ENCODE data around the gene PDGFD. TPM values are rescaled to one million over a fixed set of nuclear protein-coding genes. Genes with fewer than 3 reads are reported as not detected.

Gene PDGFD
- total RNA-seq, 2 donors from 2014 or later: 0.10 TPM; not detected in 1

- no peaks in the 10 kb centered on the region for H3K9me3 ChIP-seq (ENCODE audit: control insufficient read depth, low read length, poor library complexity, severe bottlenecking)
- no peaks in the 10 kb centered on the region for H3K4me1 Mint-ChIP-seq
- DNase-seq: no peak
- H3K27ac Mint-ChIP-seq: no peak overlapping the region
- no peak overlapping the region for H3K4me3 Mint-ChIP-seq
- ATAC-seq: no peak
- no peaks in the 10 kb centered on the region for H3K27me3 Mint-ChIP-seq
- peaks cover 2% of the 10 kb centered on the region for H3K36me3 Mint-ChIP-seq (ENCODE audit: low read depth)
Observed at GRCh38 chr11:104098555-104098954, 65.4 kb downstream of the PDGFD start.

GRCh38 chr11:104098132-104098531, 65.8 kb downstream of the PDGFD start:
- ATAC-seq: no peak
- peaks cover 2% of the 10 kb centered on the region for H3K36me3 Mint-ChIP-seq (ENCODE audit: low read depth)
- H3K9me3 ChIP-seq (ENCODE audit: control insufficient read depth, low read length, poor library complexity, severe bottlenecking): no peaks in the 10 kb centered on the region
- H3K27me3 Mint-ChIP-seq: no peaks in the 10 kb centered on the region
- no peak overlapping the region for H3K4me3 Mint-ChIP-seq
- H3K4me1 Mint-ChIP-seq: no peaks in the 10 kb centered on the region
- H3K27ac Mint-ChIP-seq: no peak overlapping the region
- DNase-seq: no peak

- DNase-seq (no peak), ATAC-seq (no peak)
- Mint-ChIP-seq H3K36me3 (ENCODE audit: low read depth) (peaks cover 2% of the 10 kb centered on the region), H3K4me3 (no peak overlapping the region), H3K4me1 (no peaks in the 10 kb centered on the region), H3K27ac (no peak overlapping the region), H3K27me3 (no peaks in the 10 kb centered on the region)
- no peaks in the 10 kb centered on the region for H3K9me3 ChIP-seq (ENCODE audit: control insufficient read depth, low read length, poor library complexity, severe bottlenecking)
Observed at GRCh38 chr11:104096900-104097299, 67.0 kb downstream of the PDGFD start.

- Mint-ChIP-seq H3K4me1 (no peaks in the 10 kb centered on the region), H3K27me3 (no peaks in the 10 kb centered on the region), H3K27ac (no peak overlapping the region), H3K36me3 (ENCODE audit: low read depth) (peaks cover 2% of the 10 kb centered on the region), H3K4me3 (no peak overlapping the region)
- no peaks in the 10 kb centered on the region for H3K9me3 ChIP-seq (ENCODE audit: control insufficient read depth, low read length, poor library complexity, severe bottlenecking)
- ATAC-seq (no peak), DNase-seq (no peak)
Observed at GRCh38 chr11:104095791-104096190, 68.2 kb downstream of the PDGFD start.

GRCh38 chr11:104094576-104094975, 69.4 kb downstream of the PDGFD start:
- Mint-ChIP-seq H3K27ac (no peak overlapping the region), H3K4me1 (no peaks in the 10 kb centered on the region), H3K27me3 (no peaks in the 10 kb centered on the region), H3K36me3 (ENCODE audit: low read depth) (peaks cover 2% of the 10 kb centered on the region), H3K4me3 (no peak overlapping the region)
- ATAC-seq (no peak), DNase-seq (no peak)
- no peaks in the 10 kb centered on the region for H3K9me3 ChIP-seq (ENCODE audit: control insufficient read depth, low read length, poor library complexity, severe bottlenecking)

GRCh38 chr11:104093426-104094280, 70.3 kb downstream of the PDGFD start:
- H3K9me3 ChIP-seq (ENCODE audit: control insufficient read depth, low read length, poor library complexity, severe bottlenecking): no peaks in the 10 kb centered on the region
- H3K4me3 Mint-ChIP-seq: no peak overlapping the region
- no peak overlapping the region for H3K27ac Mint-ChIP-seq
- DNase-seq (no peak), ATAC-seq (no peak)
- peaks cover 2% of the 10 kb centered on the region for H3K36me3 Mint-ChIP-seq (ENCODE audit: low read depth)
- H3K27me3 Mint-ChIP-seq: no peaks in the 10 kb centered on the region
- H3K4me1 Mint-ChIP-seq: no peaks in the 10 kb centered on the region

- no peak for DNase-seq
- peaks cover 2% of the 10 kb centered on the region for H3K36me3 Mint-ChIP-seq (ENCODE audit: low read depth)
- no peaks in the 10 kb centered on the region for H3K4me1 Mint-ChIP-seq
- no peak for ATAC-seq
- H3K4me3 Mint-ChIP-seq: no peak overlapping the region
- no peaks in the 10 kb centered on the region for H3K27me3 Mint-ChIP-seq
- no peak overlapping the region for H3K27ac Mint-ChIP-seq
- no peaks in the 10 kb centered on the region for H3K9me3 ChIP-seq (ENCODE audit: control insufficient read depth, low read length, poor library complexity, severe bottlenecking)
Observed at GRCh38 chr11:104092744-104093143, 71.2 kb downstream of the PDGFD start.

GRCh38 chr11:104091281-104092096, 72.5 kb downstream of the PDGFD start:
- Mint-ChIP-seq H3K27me3 (no peaks in the 10 kb centered on the region), H3K4me3 (no peak overlapping the region), H3K27ac (no peak overlapping the region), H3K36me3 (ENCODE audit: low read depth) (peaks cover 2% of the 10 kb centered on the region), H3K4me1 (no peaks in the 10 kb centered on the region)
- ATAC-seq: no peak
- no peak for DNase-seq
- H3K9me3 ChIP-seq (ENCODE audit: control insufficient read depth, low read length, poor library complexity, severe bottlenecking): no peaks in the 10 kb centered on the region

- DNase-seq: no peak
- H3K27me3 Mint-ChIP-seq: no peaks in the 10 kb centered on the region
- H3K4me1 Mint-ChIP-seq: no peaks in the 10 kb centered on the region
- H3K4me3 Mint-ChIP-seq: no peak overlapping the region
- peaks cover 2% of the 10 kb centered on the region for H3K36me3 Mint-ChIP-seq (ENCODE audit: low read depth)
- H3K27ac Mint-ChIP-seq: no peak overlapping the region
- H3K9me3 ChIP-seq (ENCODE audit: control insufficient read depth, low read length, poor library complexity, severe bottlenecking): no peaks in the 10 kb centered on the region
- ATAC-seq: no peak
Observed at GRCh38 chr11:104090767-104091166, 73.2 kb downstream of the PDGFD start.

GRCh38 chr11:104089481-104089880, 74.5 kb downstream of the PDGFD start:
- H3K9me3 ChIP-seq (ENCODE audit: control insufficient read depth, low read length, poor library complexity, severe bottlenecking): no peaks in the 10 kb centered on the region
- Mint-ChIP-seq H3K4me1 (no peaks in the 10 kb centered on the region), H3K4me3 (no peak overlapping the region), H3K27ac (no peak overlapping the region), H3K27me3 (no peaks in the 10 kb centered on the region), H3K36me3 (ENCODE audit: low read depth) (peaks cover 2% of the 10 kb centered on the region)
- ATAC-seq (no peak), DNase-seq (no peak)

GRCh38 chr11:104086621-104087020, 77.3 kb downstream of the PDGFD start:
- DNase-seq (no peak), ATAC-seq (no peak)
- no peaks in the 10 kb centered on the region for H3K36me3 Mint-ChIP-seq (ENCODE audit: low read depth)
- no peaks in the 10 kb centered on the region for H3K4me1 Mint-ChIP-seq
- no peaks in the 10 kb centered on the region for H3K9me3 ChIP-seq (ENCODE audit: control insufficient read depth, low read length, poor library complexity, severe bottlenecking)
- H3K27me3 Mint-ChIP-seq: peaks cover 6% of the 10 kb centered on the region
- no peak overlapping the region for H3K27ac Mint-ChIP-seq
- no peak overlapping the region for H3K4me3 Mint-ChIP-seq

GRCh38 chr11:104078995-104079394, 85.0 kb downstream of the PDGFD start:
- no peaks in the 10 kb centered on the region for H3K9me3 ChIP-seq (ENCODE audit: control insufficient read depth, low read length, poor library complexity, severe bottlenecking)
- Mint-ChIP-seq H3K27ac (no peak overlapping the region), H3K27me3 (peaks cover 8% of the 10 kb centered on the region), H3K4me3 (no peak overlapping the region), H3K36me3 (ENCODE audit: low read depth) (no peaks in the 10 kb centered on the region), H3K4me1 (no peaks in the 10 kb centered on the region)
- ATAC-seq (no peak), DNase-seq (no peak)

GRCh38 chr11:104078245-104078644, 85.7 kb downstream of the PDGFD start:
- H3K36me3 Mint-ChIP-seq (ENCODE audit: low read depth): no peaks in the 10 kb centered on the region
- no peak overlapping the region for H3K4me3 Mint-ChIP-seq
- DNase-seq (no peak), ATAC-seq (no peak)
- H3K27ac Mint-ChIP-seq: no peak overlapping the region
- no peaks in the 10 kb centered on the region for H3K9me3 ChIP-seq (ENCODE audit: control insufficient read depth, low read length, poor library complexity, severe bottlenecking)
- H3K4me1 Mint-ChIP-seq: no peaks in the 10 kb centered on the region
- peaks cover 5% of the 10 kb centered on the region for H3K27me3 Mint-ChIP-seq
